ENCODE data around the gene BFAR. TPM values are rescaled to one million over a fixed set of nuclear protein-coding genes. Genes with fewer than 3 reads are reported as not detected.

The BFAR gene
- total and polyA plus RNA-seq, 2 donors (not counting 3 experiments of a cell fraction or from before 2014, with no cell fraction given) = 57.3 to 73.5 TPM

DNA sequence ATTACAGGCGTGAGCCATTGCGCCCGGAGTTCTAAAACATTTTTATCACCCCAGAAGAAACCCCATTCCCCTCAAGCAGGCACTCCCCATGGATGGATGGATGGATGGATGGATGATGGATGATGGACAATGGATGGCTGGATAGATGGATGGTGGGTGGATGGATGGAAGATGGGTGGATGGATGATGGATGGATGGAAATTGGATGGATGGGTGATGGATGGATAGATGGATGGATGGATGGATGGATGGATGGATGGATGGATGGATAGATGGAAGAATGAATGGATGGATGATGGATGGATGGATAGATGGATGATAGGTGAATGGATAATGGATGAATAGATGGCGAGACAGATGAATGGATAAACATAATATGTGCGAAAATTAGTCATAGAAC, 44.9 kb downstream of the BFAR start:
- Histone ChIP-seq H3K9me3 (replicated peaks; ENCODE audit: control insufficient read depth, insufficient read depth, low read length) (no peaks in the 10 kb centered on the region), H3K79me2 (ENCODE audit: control insufficient read depth, insufficient read depth, low read length) (no peaks in the 10 kb centered on the region), H3K9me1 (replicated peaks; ENCODE audit: control insufficient read depth, extremely low read depth, insufficient read depth, low read length) (no peaks in the 10 kb centered on the region), H3K4me2 (ENCODE audit: insufficient read depth, low read length) (no peak overlapping the region), H3K4me3 (replicated peaks in 1 of 3; ENCODE audit: insufficient read depth in 1 of 3, low read depth in 1 of 3, low read length in 3 of 3) (no peak overlapping the region), H4K20me1 (replicated peaks; ENCODE audit: control insufficient read depth, extremely low read depth, insufficient read depth, low read length) (no peaks in the 10 kb centered on the region), H3K27ac (ENCODE audit: insufficient read depth, low read depth, low read length) (no peak overlapping the region), H3K36me3 (ENCODE audit: control insufficient read depth in 2 of 2, extremely low read depth in 1 of 2, insufficient read depth in 2 of 2, low read length in 2 of 2) (no peaks in the 10 kb centered on the region), H2AFZ (ENCODE audit: low read depth, low read length) (no peak overlapping the region), H3K9ac (replicated peaks; ENCODE audit: extremely low read depth, insufficient read depth, low read length) (no peak overlapping the region), H3K27me3 (ENCODE audit: control insufficient read depth in 2 of 2, insufficient read depth in 2 of 2, low read length in 2 of 2) (no peaks in the 10 kb centered on the region), H3K4me1 (ENCODE audit: control insufficient read depth, extremely low read depth, insufficient read depth, low read length) (no peaks in the 10 kb centered on the region)
- dilution Hi-C loops (cut with MboI; ENCODE audit: extremely low pct_ligation_motif_present, low sequenced_read_pairs) = no loop called here
- TF ChIP-seq POLR2AphosphoS5 (IDR thresholded peaks at IDR 0.05; ENCODE audit: insufficient read depth, low read depth, low read length) = no peak
- TF ChIP-seq FOS (IDR thresholded peaks at IDR 0.05; ENCODE audit: borderline replicate concordance, insufficient read depth, low read length) = no peak
- TF ChIP-seq POLR2A (IDR thresholded peaks at IDR 0.05; ENCODE audit: low read depth, low read length) = no peak
- no peak for TF ChIP-seq GATA2 (IDR thresholded peaks at IDR 0.05; ENCODE audit: insufficient read depth, insufficient read length, low read depth, low read length)
- TF ChIP-seq, protein P1, sequence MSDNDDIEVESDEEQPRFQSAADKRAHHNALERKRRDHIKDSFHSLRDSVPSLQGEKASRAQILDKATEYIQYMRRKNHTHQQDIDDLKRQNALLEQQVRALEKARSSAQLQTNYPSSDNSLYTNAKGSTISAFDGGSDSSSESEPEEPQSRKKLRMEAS (IDR thresholded peaks at IDR 0.05; ENCODE audit: insufficient read depth, insufficient read length) = no peak
- TF ChIP-seq EZH2 (IDR thresholded peaks at IDR 0.05; ENCODE audit: borderline replicate concordance, low read depth, low read length, severe bottlenecking) = no peak
- no peak for TF ChIP-seq JUN (IDR thresholded peaks at IDR 0.05; ENCODE audit: borderline replicate concordance, insufficient read depth, insufficient read length, low read depth)
- TF ChIP-seq MYC (IDR thresholded peaks at IDR 0.05; ENCODE audit: low read depth, low read length) = no peak
- TF ChIP-seq, protein P2, sequence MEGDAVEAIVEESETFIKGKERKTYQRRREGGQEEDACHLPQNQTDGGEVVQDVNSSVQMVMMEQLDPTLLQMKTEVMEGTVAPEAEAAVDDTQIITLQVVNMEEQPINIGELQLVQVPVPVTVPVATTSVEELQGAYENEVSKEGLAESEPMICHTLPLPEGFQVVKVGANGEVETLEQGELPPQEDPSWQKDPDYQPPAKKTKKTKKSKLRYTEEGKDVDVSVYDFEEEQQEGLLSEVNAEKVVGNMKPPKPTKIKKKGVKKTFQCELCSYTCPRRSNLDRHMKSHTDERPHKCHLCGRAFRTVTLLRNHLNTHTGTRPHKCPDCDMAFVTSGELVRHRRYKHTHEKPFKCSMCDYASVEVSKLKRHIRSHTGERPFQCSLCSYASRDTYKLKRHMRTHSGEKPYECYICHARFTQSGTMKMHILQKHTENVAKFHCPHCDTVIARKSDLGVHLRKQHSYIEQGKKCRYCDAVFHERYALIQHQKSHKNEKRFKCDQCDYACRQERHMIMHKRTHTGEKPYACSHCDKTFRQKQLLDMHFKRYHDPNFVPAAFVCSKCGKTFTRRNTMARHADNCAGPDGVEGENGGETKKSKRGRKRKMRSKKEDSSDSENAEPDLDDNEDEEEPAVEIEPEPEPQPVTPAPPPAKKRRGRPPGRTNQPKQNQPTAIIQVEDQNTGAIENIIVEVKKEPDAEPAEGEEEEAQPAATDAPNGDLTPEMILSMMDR (IDR thresholded peaks at IDR 0.05; ENCODE audit: extremely low read depth in 1 of 2, insufficient read depth in 1 of 2, low read depth in 1 of 2, low read length in 2 of 2) = no peak
- DNase-seq (ENCODE audit: low read depth, low spot score) (no peak), FAIRE-seq (no peak)
- CTCF ChIA-PET = no interaction called here
- intact Hi-C loops (cut with micrococcal nuclease) = no loop called here
- no TSS peak for BruUV-seq (replicated peaks)
- POLR2A ChIA-PET = no interaction called here
